Small intestine (tissue), 16 donors: Measurements from ENCODE around the gene SIRT6. TPM values are rescaled to one million over a fixed set of nuclear protein-coding genes. Genes with fewer than 3 reads are reported as not detected.
A peak's percentile ranks its signal among the peaks of the same experiment; 100 is the strongest.
"Not testable (repeated sequence)": the region's sequence is repeated elsewhere in the genome, so short reads cannot be mapped to it uniquely, and the experiment has no call there.

ENCODE experiments used
- DNase-seq, 2 donors: peaks; one replicate each; pipeline versions ENCODE4 v3.0.0 to v3.0.0-alpha.2; 2013
- FAIRE-seq: peaks from 2 replicates; lab custom pipeline; 2012; peaks lifted over from hg19 to GRCh38; lab: Jason Lieb, UNC
- H3K27ac ChIP-seq, 3 donors: one replicate each; pipeline ENCODE4 v1.5.1; 2013; ENCODE audit warnings: low read length in 2 of 3, mild to moderate bottlenecking in 2 of 3, control low read depth in 1 of 3, inconsistent platforms in 1 of 3, low read depth in 1 of 3, moderate library complexity in 1 of 3
- H3K27me3 ChIP-seq, 3 donors: one replicate each; pipeline ENCODE4 v1.6.1; 2013; ENCODE audit warnings: low read length in 3 of 3, inconsistent platforms in 1 of 3; ENCODE audit not compliant: control insufficient read depth in 3 of 3, insufficient read depth in 3 of 3
- H3K36me3 ChIP-seq, 3 donors: one replicate each; pipeline ENCODE4 v1.6.1; 2013; ENCODE audit warnings: low read length in 3 of 3, inconsistent platforms in 1 of 3, low read depth in 1 of 3, mild to moderate bottlenecking in 1 of 3, moderate library complexity in 1 of 3; ENCODE audit not compliant: control insufficient read depth in 3 of 3, insufficient read depth in 2 of 3
- H3K4me1 ChIP-seq, 3 donors: one replicate each; pipeline ENCODE4 v1.6.1; 2013; ENCODE audit warnings: low read length in 2 of 3, inconsistent platforms in 1 of 3, low read depth in 1 of 3, mild to moderate bottlenecking in 1 of 3, moderate library complexity in 1 of 3; ENCODE audit not compliant: control insufficient read depth in 3 of 3, insufficient read depth in 2 of 3
- H3K4me3 ChIP-seq, 3 donors: one replicate each; pipeline ENCODE4 v1.5.1; 2013; ENCODE audit warnings: low read length in 3 of 3, control low read depth in 1 of 3, inconsistent platforms in 1 of 3, low read depth in 1 of 3, mild to moderate bottlenecking in 1 of 3, moderate library complexity in 1 of 3
- H3K9me3 ChIP-seq, 2 donors: one replicate each; pipeline ENCODE4 v1.6.1; 2013; ENCODE audit warnings: low read depth in 1 of 2, low read length in 1 of 2; ENCODE audit not compliant: control insufficient read depth in 2 of 2, insufficient read depth in 1 of 2
- WGBS, 3 donors: extraction: QIAGEN DNeasy Blood & Tissue Kit; methylation state at CpG; one replicate each; pipeline ENCODE4 v1.1.7; 2013; 5-methylcytosine and 5-hydroxymethylcytosine counted together
- long read RNA-seq, 10 donors: transcript quantifications; one replicate each; lab custom pipeline, GENCODE V29; 2026
- polyA plus RNA-seq, 4 donors: library from polyadenylated mRNA; stranded (reverse) in 3 of 4; unstranded in 1 of 4; fragments of 200-250 nt in 3 of 4; fragments of 120-200 nt in 1 of 4; gene quantifications; one replicate each; pipeline versions ENCODE4 v1.2.1 to v1.2.3, GENCODE V29; 2013
- donor health status: healthy with polysubstance abuse.
- donor health status: control.
- donor health status: control.
- donor health status: Bipolar disorder and iron deficiency.
- donor health status: healthy.

SIRT6 gene
- 10 to 100 TPM; 24.1 to 48.1 (median 42.9) TPM for polyA plus RNA-seq
- long read RNA-seq, donor 1: 0 reads
- long read RNA-seq, donor 2, partial matches to known transcripts: 0 of 2 reads
- long read RNA-seq, donor 2, other reads (novel, unspliced or antisense): 0 of 2 reads
- long read RNA-seq, donor 3, partial matches to known transcripts: 0 of 7 reads
- long read RNA-seq, donor 3, other reads (novel, unspliced or antisense): 0 of 7 reads
- long read RNA-seq, donor 4: 0 reads
- long read RNA-seq, donor 5, partial matches to known transcripts: 0 of 1 reads
- long read RNA-seq, donor 5, other reads (novel, unspliced or antisense): 0 of 1 reads
- long read RNA-seq, donor 6, partial matches to known transcripts: 0 of 4 reads
- long read RNA-seq, donor 6, other reads (novel, unspliced or antisense): 0 of 4 reads
- long read RNA-seq, donor 7, transcript SIRT6-202 (8 exons, 1,641 nt): major isoform, 7 of 13 reads
- long read RNA-seq, donor 7, partial matches to known transcripts: 0 of 13 reads
- long read RNA-seq, donor 7, other reads (novel, unspliced or antisense): 0 of 13 reads
- long read RNA-seq, donor 8: 0 reads
- long read RNA-seq, donor 9: 0 reads
- long read RNA-seq, donor 10, partial matches to known transcripts: 0 of 7 reads
- long read RNA-seq, donor 10, other reads (novel, unspliced or antisense): 0 of 7 reads

- peaks cover 0 to 21% (median 5%) of the 10 kb centered on the region in 3 donors for H3K4me1 ChIP-seq
- H3K27ac ChIP-seq: peak within 1 kb of the TSS; percentile 76 to 78 (median 77)
- H3K27me3 ChIP-seq: no peaks in the 10 kb centered on the region
- H3K36me3 ChIP-seq: peaks cover 2 to 29% (median 4%) of the 10 kb centered on the region in 3 donors
- FAIRE-seq: no peak
- H3K9me3 ChIP-seq: no peaks in the 10 kb centered on the region
- DNase-seq: peak; percentile 96 to 98
- H3K4me3 ChIP-seq: peak within 1 kb of the TSS; percentile 67 to 94 (median 90)
- 0% methylated on average over 50 to 58 of the region's 58 CpGs for WGBS, 3 donors
These were observed at the start of gene SIRT6, which contains the start of gene ANKRD24 for GRCh38 chr19:4182084-4182810. SIRT6 (minus strand) TSS chr19:4182563; CDS start chr19:4182539, 24 bp downstream. ANKRD24 (plus strand) TSS chr19:4182689; CDS start chr19:4186426, 3,737 bp downstream.

DNA sequence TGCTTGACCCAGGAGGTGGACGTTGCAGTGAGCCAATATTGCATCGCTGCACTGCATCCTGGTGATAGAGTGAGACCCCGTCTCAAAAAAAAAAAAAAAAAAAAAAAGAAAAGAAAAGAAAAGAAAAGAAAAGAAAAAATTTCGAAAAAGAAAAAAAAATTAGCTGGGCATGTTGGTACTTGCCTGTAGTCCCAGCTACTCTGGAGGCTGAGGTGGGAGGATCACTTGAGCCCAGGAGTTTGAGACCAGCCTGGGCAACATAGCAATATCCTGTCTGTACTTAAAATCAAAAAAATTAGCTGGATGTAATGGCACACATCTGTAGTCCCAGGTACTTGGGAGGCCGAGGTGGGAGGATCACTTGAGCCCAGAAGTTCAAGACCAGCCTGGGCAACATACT is 49.8 kb upstream of the SIRT6 start:
- H3K27me3 ChIP-seq: peaks cover 0 to 20% (median 0%) of the 10 kb centered on the region in 3 donors
- H3K27ac ChIP-seq, H3K4me3 ChIP-seq, DNase-seq, H3K36me3 ChIP-seq, FAIRE-seq, H3K9me3 ChIP-seq: not testable (repeated sequence)
- H3K4me1 ChIP-seq: peaks cover 0 to 12% (median 0%) of the 10 kb centered on the region in 3 donors
- WGBS, 3 donors: 76 to 78% (median 77%) methylated on average over 5 of the region's 5 CpGs

DNA sequence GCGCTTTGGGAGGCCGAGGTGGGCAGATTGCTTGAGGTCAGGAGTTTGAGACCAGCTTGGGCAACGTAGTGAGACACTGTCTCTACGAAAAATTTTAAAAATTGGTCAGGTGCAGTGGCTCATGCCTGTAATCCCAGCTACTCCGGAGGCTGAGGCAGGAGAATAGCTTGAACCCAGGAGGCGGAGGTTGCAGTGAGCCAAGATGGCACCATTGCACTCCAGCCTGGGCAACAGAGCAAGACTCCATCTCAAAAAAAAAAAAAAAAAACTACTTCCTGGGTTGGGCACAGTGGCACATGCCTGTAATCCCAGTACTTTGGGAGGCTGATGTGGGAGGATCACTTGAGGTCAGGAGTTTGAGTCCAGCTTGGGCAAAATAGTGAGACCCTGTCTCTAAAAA is 49.2 kb upstream of the SIRT6 start:
- Histone ChIP-seq H3K27me3 (peaks cover 0 to 16% (median 0%) of the 10 kb centered on the region in 3 donors), H3K4me1 (peaks cover 0 to 12% (median 0%) of the 10 kb centered on the region in 3 donors)
- 88 to 90% (median 88%) methylated on average over 6 of the region's 6 CpGs for WGBS, 3 donors
- not testable (repeated sequence) for H3K27ac ChIP-seq, H3K4me3 ChIP-seq, DNase-seq, H3K36me3 ChIP-seq, FAIRE-seq, H3K9me3 ChIP-seq

DNA sequence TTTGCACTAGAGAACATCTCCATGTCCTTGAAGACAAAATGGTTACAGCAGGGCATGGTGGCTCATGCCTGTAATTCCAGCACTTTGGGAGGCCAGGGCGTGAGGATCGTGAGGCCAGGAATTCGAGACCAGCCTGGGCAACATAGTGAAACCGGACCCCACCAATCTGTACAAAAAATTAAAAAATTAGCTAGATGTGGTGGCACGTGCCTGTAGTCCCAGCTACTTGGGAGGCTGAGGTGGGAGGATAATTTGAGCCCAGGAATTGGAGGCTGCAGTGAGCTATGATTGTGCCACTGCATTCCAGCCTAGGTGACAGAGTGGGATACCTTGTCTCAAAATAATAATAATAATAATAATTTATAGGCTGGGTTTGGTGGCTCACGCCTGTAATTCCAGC is 47.9 kb upstream of the SIRT6 start:
- not testable (repeated sequence) for H3K36me3 ChIP-seq, H3K4me3 ChIP-seq, H3K9me3 ChIP-seq, H3K27ac ChIP-seq, FAIRE-seq, DNase-seq
- Histone ChIP-seq H3K27me3 (peaks cover 0 to 14% (median 0%) of the 10 kb centered on the region in 3 donors), H3K4me1 (peaks cover 0 to 12% (median 0%) of the 10 kb centered on the region in 3 donors)
- 78 to 84% (median 83%) methylated on average over 6 of the region's 6 CpGs for WGBS, 3 donors

GRCh38 chr19:4229179-4229931 is 47.0 kb upstream of the SIRT6 start, which contains the start of gene EBI3:
EBI3 (plus strand) TSS chr19:4229523; CDS start chr19:4229551, 28 bp downstream.
- H3K27me3 ChIP-seq: peaks cover 0 to 9% (median 0%) of the 10 kb centered on the region in 3 donors
- H3K36me3 ChIP-seq: no peaks in the 10 kb centered on the region
- peak within 1 kb of the TSS in 1 of 3 donors; percentile 17 for H3K27ac ChIP-seq
- DNase-seq (peak in 1 of 2 donors; percentile 60), FAIRE-seq (no peak)
- WGBS, 3 donors: 7 to 10% (median 8%) methylated on average over 19 of the region's 19 CpGs
- H3K4me1 ChIP-seq: peaks cover 0 to 12% (median 0%) of the 10 kb centered on the region in 3 donors
- no peaks in the 10 kb centered on the region for H3K9me3 ChIP-seq
- H3K4me3 ChIP-seq: no peak within 1 kb of the TSS

- Histone ChIP-seq H3K36me3 (no peaks in the 10 kb centered on the region), H3K27me3 (peaks cover 0 to 9% (median 0%) of the 10 kb centered on the region in 3 donors), H3K4me3 (no peak overlapping the region), H3K27ac (no peak overlapping the region), H3K4me1 (peaks cover 0 to 12% (median 0%) of the 10 kb centered on the region in 3 donors), H3K9me3 (no peaks in the 10 kb centered on the region)
- no peak for FAIRE-seq
- 41 to 58% (median 45%) methylated on average over 2 of the region's 2 CpGs for WGBS, 3 donors
- DNase-seq: no peak
These were observed 46.4 kb upstream of the SIRT6 start for GRCh38 chr19:4228765-4229178.

- FAIRE-seq (no peak), DNase-seq (no peak)
- Histone ChIP-seq H3K4me1 (peaks cover 0 to 12% (median 0%) of the 10 kb centered on the region in 3 donors), H3K4me3 (no peak overlapping the region), H3K27ac (no peak overlapping the region), H3K9me3 (no peaks in the 10 kb centered on the region), H3K36me3 (no peaks in the 10 kb centered on the region), H3K27me3 (peaks cover 0 to 9% (median 0%) of the 10 kb centered on the region in 3 donors)
These were observed 45.4 kb upstream of the SIRT6 start for GRCh38 chr19:4227771-4228170.
